Stromal cell of bone marrow (primary cell): ENCODE measurements around the gene KCTD20.
"Not testable (repeated sequence)": the region's sequence is repeated elsewhere in the genome, so short reads cannot be mapped to it uniquely, and the experiment has no call there.

Experiments
- DNase-seq: peaks from one replicate; pipeline ENCODE4 v3.0.0-alpha.2; 2012; ENCODE audit warnings: low read depth

KCTD20 gene

DNA sequence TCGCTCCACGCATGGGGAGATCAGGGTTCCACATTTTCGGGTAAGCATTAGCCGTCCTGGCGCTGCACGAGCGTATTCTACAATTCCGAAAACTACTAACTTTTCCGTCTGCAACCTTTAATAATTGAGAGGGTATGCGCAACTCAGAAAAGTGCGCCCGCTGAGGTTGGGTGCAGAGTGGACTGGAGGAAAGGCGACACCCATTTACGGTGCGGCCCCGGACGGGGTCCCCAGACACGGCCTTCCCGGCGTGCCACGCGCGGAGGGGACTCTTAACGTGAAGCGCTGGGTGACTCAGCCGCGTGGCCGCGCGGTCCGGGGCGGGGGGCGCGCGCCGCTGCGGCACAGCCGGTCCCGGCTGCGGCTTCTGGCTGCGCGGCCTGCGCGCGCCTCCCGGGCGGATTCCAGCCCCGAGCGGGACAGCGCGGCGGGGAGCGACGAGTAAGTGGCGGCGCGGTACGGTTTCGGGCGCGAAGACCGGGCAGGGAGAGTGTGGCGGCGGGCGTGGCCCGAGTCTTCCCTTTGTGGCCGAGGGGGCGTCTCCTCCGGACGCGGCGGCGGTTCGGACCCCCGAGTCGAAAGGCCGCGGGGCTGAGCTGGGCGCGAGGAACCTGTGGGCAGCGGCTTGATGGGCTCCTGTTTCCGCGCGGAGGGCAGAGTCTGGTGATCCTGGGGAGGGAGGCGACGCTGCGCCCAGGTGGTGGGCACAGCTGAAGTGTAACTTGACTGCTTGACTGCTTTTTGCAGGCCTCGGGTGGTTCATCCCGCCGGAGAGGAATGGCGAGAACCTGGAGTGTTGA is at the start of gene KCTD20, which contains the start of gene PXT1:
TSS of gene KCTD20 (plus strand) at position 330 of the 800 bp plus-strand sequence. CDS start 27,098 bp downstream, outside the sequence.
TSS of gene PXT1 (minus strand) at position 184 of the 800 bp plus-strand sequence. CDS start 16,772 bp downstream, outside the sequence.
- DNase-seq: peak; percentile 77

DNA sequence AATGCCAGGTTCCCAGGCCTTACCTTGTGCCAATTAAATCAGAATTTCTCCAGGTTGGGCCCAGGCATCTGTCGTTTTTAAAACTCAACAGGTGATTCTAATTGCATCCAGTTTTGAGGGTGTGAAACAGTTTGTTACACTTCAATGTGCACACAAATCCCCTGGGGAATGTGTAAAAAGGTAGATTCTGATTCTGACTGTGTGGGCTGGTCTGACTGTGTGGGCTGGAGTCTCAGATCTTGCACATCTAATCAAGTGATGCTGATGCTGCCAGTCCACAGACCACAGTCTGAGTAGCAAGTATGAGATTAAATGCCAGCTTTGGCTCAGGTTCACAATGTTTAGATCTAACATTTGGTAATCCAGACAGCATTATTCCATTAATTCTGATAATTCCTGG is 42.8 kb upstream of the KCTD20 start:
- DNase-seq: no peak

DNA sequence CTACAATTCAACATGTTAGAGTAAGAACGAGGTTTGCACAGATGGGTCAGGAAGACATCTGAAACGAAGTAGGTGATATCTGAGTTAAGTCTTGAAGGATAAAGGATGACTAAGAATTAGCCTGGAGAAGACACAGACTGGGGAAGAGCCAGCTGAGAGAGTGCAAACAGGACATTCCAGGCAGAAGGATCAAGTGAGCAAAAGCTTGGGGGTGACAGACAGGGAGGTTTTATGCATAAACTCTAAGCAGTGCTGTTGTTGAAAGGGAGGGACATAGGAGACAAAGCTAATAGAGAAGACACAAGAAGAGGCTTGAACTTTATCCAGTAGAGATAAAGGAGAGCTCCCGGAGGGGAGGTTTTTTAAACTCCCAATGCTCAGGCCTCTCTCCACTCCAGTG is 40.3 kb upstream of the KCTD20 start:
- DNase-seq: no peak

DNA sequence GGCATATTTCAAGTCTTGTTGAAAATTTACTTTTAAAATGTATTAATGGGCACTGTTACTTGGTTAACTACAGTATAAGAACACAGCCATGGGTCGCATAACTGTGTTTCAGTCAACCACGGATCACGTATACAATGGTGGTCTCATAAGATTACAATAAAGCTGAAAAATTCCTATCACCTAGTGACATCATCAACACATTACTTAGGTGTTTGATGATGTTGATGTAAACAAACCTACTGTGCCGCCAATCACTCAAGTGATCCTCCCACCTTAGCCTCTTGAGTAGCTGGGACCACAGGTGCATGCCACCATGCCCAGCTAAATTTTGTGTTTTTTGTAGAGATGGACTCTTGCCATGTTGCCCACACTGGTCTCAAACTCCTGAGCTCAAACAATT is 38.6 kb upstream of the KCTD20 start:
- no peak for DNase-seq

DNA sequence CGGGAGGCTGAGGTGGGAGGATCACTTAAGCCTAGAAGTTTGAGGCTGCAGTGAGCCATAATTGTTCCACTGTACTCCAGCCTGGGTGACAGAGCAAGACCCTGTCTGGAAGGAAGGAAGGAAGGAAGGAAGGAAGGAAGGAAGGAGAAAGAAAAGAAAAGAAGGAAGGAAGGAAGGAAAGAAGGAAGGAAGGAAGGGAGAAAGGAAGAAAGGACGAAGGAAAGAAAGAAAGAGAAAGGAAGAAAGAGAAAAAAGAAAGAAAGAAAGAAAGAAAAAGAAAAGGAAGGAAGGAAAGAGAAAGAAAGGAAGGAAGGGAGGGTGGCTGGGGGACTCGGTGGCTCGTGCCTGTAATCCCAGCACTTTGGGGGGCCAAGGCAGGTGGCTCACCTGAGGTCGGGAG is 33.1 kb upstream of the KCTD20 start:
- not testable (repeated sequence) for DNase-seq

DNA sequence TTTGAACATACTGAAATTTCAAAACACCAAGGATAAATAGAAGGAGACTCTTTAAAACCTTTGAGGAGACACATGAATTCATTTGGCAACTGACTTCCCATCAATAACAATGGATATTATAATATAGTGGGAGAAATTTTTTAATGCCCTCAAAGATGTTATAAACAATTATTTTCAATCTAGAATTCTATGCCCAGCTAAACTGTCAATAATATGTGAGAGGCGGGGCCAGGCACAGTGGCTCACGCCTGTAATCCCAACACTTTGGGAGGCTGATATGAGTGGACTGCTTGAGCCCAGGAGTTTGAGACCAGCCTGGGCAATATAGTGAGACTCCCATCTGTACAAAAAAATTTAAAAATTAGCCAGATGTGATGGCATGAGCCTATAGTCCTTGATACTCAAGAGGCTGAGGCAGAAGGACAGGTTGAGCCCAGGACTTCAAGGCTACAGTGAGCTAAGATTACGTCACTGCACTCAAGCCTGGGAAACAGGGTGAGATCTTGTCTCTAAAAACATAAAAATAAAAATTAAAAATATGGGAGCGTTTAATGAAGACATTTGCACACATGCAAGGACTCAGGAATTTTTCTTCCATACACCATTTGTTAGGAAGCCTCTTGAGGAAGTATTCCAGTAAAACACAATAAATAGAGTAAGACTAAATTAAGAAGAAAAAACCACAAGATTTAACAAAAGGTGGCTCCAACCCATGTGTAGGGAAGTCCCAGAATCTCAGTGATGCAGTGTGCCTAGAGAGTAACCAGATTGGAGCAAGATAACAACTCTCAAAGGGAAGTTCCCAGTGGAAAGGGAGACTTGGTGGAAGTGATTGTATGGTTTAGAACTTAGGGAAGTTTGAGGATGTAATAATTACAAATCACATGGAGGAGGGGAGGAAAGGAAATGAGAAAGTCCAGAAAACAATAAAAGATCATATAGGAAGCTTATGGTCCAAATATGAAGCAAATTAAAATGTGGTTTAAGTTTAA is 29.0 kb upstream of the KCTD20 start:
- DNase-seq: no peak

DNA sequence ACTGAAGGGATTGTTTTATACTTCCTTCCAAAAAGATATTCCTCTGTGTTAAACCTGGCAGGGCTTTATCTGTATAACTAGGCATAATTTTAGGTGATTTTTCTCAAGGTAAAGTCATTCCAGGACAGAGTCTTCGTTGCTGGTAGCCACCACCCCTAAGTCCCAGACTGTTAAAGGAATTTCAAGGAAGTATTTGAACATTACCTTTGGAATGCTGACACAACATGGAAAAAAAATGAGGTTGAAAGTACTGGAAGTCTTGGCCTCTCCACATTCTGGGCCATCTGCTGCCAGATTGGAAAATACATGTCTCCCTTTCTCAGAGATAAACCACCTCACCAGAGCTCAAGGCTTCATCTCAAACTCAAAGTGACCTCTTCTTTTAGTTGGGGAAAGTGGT is 28.3 kb upstream of the KCTD20 start:
- no peak for DNase-seq

DNA sequence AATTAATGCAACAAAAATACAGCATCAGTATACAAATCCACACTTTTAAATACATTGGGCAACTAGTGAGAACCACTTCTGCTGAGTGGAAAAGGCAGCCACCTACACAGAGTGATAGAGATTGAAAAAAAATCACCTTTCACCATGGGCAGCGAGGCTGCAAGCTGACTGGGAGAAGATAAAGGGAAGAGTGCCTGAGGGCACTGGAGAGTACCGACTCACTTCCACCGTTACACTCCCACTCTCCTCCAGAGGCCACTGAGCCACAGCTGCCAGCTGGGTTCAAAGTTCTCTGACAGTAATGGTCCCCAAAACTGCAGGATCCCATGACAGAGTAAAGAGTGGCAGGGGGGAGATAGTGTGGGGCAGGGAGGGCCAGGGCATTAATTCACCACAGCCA is 24.2 kb upstream of the KCTD20 start:
- DNase-seq: no peak

DNA sequence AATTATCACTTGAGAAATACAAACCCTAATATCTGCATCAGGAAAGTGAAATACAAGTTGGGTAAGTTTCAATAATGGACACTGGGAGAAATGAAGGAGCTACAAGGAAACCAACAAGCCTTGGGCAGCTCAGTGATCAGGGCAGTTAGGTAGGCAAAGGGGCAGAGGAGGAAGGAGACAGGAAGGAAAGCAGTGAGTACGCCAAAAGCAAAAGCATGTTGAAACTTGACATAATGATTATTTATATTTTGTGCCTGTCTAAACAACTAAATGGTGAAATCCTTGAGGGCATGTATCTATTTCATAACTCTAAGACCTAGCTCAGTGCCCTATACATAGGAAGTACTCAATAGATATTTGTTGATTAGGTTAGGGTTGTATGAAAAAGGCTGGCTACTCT is 23.5 kb upstream of the KCTD20 start:
- DNase-seq: no peak

DNA sequence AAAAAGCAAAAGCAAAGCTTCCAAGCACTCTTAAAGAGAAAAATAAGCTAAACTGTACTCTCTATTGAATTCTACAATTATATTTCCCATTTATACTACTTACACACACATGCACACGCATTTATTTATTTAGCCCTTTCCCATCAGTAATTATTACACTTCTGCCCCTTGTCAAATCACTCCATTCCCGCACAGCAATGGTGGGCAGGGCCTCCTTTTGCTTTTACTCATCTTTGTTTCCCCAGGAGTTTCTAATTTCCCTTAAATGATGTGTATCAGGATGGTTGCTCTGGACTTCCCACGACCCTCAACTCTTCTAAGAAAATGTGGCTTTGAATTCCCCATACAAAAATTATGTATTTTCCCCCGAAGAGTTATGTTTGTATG is 20.1 kb upstream of the KCTD20 start:
- no peak for DNase-seq

DNA sequence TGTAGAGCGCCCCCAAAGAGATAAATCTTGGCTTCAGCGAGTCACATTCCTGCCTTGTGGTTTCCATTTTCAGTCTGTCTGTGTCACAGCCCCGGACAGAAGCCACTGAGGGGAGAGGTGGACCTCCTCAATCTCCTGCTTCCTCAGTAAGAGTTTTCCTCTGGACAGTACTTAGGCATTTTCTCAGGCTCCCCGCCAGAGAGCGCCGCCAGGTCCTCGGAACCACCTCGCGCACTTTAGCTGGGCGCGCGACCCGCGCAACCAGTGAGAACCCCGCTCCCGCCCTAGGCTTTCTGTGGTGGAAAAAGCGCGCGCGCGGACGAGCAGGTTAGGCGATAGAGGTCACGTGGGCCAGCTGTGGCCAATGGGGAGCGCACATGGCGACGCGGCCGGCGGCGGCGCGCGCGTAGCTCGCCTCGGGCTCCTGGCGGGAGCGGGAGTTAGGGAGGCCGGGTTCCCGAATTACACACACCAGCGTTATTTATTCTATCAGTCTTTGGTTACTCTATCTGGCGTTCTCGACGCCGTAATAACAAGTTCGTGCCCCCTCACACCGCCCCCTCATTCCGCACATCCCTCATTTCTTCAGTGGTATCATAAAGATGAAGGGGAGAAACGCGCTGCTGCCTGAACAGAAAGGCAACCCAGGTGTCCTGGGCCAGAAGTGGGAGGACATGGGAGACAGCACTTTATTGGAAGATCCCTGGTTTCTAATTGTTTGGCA is 19.5 kb upstream of the KCTD20 start:
- peak; percentile 98 for DNase-seq

DNA sequence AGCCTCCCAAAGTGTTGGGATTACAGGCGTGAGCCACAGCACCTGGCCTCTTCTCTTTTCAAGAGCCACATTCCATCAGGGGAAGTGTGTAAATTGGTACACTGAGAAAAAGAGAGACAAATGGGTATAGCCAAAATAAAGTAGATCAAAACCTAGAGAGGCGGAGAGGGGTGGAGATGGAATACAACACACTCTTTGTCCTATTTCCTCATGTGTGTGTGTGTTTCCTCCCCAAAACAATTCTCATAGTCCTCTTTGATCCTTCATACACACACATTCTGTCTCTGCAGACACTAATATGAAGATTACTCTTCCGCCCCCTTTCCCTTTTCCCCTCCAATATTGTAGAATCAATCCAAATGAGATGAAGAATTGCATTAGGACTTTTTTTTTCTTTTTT is 16.2 kb upstream of the KCTD20 start:
- DNase-seq: no peak

DNA sequence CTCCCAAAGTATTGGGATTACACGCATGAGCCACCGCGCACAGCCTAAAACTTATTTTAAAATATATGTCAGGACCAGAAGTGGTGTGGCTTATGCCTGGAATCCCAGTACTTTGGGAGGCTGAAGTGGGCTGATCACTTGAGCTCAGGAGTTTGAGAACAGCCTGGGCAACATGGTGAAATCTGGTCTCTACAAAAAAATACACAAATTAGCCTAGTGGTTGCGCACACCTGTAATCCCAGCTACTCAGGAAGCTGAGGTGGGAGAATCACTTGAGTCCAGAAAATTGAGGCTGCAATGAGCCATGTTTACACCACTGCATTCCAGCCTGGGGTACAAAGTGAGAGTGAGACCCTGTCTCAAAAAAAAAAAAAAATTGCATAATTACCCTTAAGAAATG is 13.9 kb upstream of the KCTD20 start:
- no peak for DNase-seq

DNA sequence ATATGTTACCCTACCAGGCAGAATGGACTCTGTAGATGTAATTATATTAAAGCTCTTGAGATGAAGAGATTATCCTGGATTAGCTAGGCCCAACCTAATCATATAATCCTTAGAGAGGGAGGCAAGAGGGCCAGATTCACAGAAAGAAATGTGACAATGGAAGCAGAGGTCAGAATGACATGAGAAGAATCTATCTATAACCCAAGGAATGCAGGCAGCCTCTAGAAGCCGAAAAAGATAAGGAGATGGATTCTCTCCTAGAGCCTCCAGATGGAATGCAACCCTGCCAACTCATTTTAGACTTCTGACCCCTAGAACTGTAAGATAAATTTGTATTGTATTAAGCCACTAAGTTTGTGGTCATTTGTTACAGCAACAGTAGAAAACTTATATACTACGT is 12.4 kb upstream of the KCTD20 start:
- no peak for DNase-seq

DNA sequence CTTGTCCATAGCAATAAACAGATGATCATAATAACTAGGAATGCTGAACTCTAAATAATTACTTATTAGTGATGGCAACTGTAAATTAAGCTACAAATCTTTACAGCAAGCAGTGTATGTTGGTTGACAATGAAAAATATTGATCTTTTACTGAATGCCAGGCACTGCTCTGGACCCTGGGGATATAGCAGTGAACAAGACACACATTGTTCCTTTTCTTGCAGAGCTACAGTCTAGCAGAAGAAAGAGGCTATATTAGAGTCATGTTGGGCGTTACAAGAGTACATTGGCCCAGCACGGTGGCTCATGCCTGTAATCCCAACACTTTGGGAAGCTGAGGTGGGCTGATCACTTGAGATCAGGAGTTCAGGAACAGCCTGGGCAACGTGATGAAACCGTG is 11.6 kb upstream of the KCTD20 start:
- no peak for DNase-seq

DNA sequence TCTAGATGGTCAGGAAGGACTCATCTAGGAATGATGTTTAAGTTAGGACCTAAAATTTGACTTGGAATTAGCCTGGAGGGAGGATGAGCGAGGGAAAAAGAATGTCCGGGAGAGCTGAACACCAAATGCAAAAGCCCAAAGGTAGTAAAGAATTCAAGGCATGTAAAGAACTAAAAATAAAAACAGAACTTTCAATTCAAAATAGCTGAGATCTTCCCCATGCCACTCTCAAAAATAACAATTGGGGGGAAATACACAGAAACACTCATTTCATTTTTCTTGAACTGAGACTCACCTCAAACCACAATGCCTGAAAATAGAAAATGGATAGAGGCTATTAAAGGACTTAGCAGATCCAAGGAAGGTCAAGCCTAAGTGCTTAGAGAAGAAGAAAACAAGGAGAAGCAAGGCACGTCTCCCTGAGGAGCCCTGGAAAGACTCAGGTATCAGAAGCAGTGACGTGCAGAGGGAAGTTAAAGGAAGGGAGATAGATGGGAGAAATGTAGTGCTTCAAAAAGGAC is 10.6 kb upstream of the KCTD20 start:
- no peak for DNase-seq

DNA sequence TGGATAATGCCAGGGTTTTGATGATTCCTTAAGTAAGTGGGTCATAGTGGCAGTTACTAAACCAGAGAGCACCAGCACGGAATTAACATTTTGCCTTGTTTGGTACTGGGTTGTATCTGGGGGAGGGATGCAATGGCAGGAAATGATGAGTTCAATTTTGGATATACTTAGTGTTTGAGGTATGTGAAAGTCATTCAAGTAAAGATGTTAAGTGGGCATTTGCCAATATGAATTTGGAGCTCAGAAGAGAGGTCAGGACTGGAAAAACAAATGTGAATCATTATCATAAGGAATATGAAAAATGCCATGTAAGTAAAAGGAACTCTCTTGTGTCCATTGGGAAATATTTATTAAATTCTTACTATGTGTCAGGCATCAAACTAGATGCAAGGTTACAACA is 6.3 kb upstream of the KCTD20 start:
- DNase-seq: peak; percentile 87

DNA sequence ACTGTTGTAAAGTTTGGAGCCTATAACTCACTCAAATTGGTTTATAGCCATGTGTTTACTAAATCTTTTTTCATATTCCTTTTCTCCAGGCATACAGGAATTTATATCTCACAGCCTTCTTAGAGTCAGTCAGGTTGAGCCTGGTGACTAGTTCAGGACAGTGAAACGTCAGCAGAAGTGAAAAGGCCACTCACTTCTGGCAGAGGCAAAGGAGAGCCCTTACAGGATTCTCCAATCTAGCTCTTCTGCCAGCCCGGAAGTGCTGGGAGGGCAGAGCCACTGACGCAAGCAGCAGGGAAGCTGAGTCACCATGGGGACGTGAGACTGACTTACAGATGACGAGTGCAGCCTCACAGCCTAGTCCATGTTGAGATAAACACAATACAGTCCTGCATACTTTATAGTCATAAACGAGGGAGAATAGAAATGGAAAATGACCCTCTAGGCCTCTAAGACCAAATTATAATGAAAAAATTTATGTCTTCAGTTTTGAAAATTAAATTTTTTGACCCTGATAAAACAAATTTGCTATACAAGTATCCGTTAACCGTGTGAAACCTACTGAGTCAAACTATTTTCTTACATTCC is 1.4 kb upstream of the KCTD20 start:
- peak; percentile 99 for DNase-seq

DNA sequence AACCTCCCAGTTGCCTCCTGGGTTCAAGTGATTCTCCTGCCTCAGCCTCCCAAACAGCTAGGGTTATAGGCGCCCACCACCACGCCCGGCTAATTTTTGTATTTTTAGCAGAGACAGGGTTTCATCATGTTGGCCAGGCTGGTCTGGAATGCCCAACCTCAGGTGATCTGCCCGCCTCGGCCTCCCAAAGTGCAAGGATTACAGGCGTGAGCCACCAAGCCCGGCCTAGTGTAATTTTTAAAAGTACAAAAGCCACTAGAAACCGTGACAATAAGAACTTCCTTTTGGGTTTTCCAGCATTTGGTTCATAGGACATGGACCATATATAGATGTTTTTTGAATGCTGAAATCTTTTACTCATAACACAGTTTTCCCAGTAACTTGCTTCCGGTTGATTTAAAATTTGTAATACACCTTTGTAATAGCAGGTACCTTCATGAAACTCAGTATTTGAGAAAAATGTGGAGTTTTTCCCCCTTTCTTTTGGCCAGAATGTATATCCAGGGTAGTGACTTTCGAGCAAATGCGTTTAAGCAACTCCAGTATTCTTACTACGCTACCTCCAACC is 613 bp upstream of the KCTD20 start:
- no peak for DNase-seq

DNA sequence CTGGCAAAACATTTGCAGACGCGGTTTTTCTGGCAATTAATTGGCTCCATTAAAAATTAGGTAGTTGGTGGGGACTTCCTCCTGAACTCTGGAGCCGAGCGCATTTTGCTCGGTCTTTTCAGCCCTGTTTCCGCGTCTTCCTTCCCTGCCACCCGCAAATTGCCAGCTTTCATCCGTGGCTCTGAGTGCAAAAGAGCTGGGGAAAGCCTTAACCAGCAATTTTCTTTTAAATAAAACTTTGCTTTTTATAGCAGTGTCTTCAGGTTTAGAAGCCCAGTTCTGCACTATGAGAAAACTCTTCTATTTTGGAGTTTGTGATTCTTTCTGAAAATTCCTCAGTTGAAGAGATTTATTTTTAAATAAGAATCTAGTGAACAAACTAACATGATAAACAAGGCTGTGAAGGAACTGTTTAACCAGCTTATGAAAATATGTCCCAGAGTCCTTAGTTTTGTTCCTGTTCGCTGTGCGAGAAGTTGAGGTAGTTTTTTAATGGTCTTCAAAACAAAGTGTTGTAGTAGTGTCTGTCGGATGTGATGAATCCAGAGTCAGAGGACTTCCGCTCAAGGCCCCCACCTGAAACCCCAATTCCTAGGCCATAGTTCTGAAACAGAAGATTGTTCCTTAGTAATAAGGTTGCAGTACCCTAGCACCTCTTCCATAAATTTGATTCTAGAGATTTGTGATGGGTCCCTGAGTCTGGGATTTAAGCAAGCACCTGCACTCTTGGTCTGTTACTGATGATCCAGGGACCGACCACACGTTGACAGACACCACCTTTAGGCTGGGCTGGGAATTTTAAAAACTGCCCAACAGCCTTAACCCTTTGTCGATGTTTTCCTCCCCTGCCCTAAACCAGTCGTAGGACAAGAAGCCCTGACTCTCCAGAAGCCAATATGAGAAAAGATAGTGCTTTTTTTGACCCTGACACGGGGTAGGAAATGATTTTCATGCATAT is 950 bp downstream of the KCTD20 start:
- no peak for DNase-seq
